ENCODE data around the gene MRTO4.
"Not testable (repeated sequence)": the region's sequence is repeated elsewhere in the genome, so short reads cannot be mapped to it uniquely, and the experiment has no call there.

The MRTO4 gene

GRCh38 chr1:19254416-19254815 is 2.8 kb downstream of the MRTO4 start:
- Histone ChIP-seq H3K4me3 (ENCODE audit: severe bottlenecking) (no peak overlapping the region), H3K4me1 (ENCODE audit: insufficient read depth, poor library complexity, severe bottlenecking) (peaks cover 11% of the 10 kb centered on the region), H3K27me3 (ENCODE audit: insufficient read depth, poor library complexity, severe bottlenecking) (no peaks in the 10 kb centered on the region), H3K36me3 (ENCODE audit: low read depth) (peaks cover 53% of the 10 kb centered on the region), H3K27ac (ENCODE audit: poor library complexity, severe bottlenecking) (no peak overlapping the region), H3K9me3 (ENCODE audit: severe bottlenecking) (no peaks in the 10 kb centered on the region)
- no peak for ATAC-seq (ENCODE audit: low read depth)
- no peak for DNase-seq (ENCODE audit: low spot score)
- TF ChIP-seq CTCF (IDR thresholded peaks at IDR 0.05; ENCODE audit: poor library complexity, severe bottlenecking) = no peak

DNA sequence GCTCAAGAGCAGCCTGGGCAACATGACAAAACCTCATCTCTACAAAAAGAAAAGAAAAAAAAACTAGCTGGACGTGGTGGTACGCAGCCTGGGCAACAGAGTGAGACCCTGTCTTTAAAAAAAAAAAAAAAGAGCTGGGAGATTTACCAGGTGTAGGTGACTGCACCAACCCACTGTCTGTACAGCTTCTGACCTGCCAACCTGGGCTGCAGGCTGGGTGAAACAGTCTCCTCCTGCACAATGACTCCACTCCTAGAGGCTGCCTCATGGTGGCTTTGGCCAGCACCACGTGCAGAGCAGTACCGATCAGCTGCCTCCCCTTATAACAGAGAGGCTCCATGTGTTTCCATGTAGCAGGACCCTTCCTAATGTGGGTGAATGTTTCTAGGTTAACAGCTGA is 3.7 kb downstream of the MRTO4 start:
- no peak for DNase-seq (ENCODE audit: low spot score)
- Histone ChIP-seq H3K27me3 (ENCODE audit: insufficient read depth, poor library complexity, severe bottlenecking) (no peaks in the 10 kb centered on the region), H3K36me3 (ENCODE audit: low read depth) (peaks cover 59% of the 10 kb centered on the region), H3K4me3 (ENCODE audit: severe bottlenecking) (no peak overlapping the region), H3K27ac (ENCODE audit: poor library complexity, severe bottlenecking) (no peak overlapping the region), H3K9me3 (ENCODE audit: severe bottlenecking) (no peaks in the 10 kb centered on the region), H3K4me1 (ENCODE audit: insufficient read depth, poor library complexity, severe bottlenecking) (peaks cover 11% of the 10 kb centered on the region)
- TF ChIP-seq CTCF (IDR thresholded peaks at IDR 0.05; ENCODE audit: poor library complexity, severe bottlenecking) = no peak
- no peak for ATAC-seq (ENCODE audit: low read depth)

DNA sequence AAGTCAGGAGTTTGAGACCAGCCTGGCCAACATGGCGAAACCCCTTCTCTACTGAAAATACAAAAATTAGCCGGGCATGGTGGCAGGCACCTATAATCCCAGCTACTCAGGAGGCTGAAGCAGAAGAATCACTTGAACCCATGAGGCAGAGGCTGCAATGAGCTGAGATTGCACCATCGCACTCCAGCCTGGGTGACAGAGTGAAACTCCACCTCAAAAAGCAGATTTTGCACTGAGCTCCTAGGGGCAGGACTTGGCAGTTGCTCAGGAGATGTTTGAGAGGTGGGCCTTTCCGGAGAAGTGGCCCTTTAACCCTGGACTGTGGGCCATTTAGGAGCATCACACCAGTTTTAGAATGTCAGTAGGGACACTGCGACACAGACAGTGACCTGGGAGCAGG is 4.7 kb downstream of the MRTO4 start:
- not testable (repeated sequence) for ATAC-seq (ENCODE audit: low read depth); DNase-seq (ENCODE audit: low spot score); H3K9me3 ChIP-seq (ENCODE audit: severe bottlenecking); H3K4me1 ChIP-seq (ENCODE audit: insufficient read depth, poor library complexity, severe bottlenecking); H3K27me3 ChIP-seq (ENCODE audit: insufficient read depth, poor library complexity, severe bottlenecking); H3K4me3 ChIP-seq (ENCODE audit: severe bottlenecking); H3K27ac ChIP-seq (ENCODE audit: poor library complexity, severe bottlenecking)
- H3K36me3 ChIP-seq (ENCODE audit: low read depth) = peaks cover 59% of the 10 kb centered on the region

DNA sequence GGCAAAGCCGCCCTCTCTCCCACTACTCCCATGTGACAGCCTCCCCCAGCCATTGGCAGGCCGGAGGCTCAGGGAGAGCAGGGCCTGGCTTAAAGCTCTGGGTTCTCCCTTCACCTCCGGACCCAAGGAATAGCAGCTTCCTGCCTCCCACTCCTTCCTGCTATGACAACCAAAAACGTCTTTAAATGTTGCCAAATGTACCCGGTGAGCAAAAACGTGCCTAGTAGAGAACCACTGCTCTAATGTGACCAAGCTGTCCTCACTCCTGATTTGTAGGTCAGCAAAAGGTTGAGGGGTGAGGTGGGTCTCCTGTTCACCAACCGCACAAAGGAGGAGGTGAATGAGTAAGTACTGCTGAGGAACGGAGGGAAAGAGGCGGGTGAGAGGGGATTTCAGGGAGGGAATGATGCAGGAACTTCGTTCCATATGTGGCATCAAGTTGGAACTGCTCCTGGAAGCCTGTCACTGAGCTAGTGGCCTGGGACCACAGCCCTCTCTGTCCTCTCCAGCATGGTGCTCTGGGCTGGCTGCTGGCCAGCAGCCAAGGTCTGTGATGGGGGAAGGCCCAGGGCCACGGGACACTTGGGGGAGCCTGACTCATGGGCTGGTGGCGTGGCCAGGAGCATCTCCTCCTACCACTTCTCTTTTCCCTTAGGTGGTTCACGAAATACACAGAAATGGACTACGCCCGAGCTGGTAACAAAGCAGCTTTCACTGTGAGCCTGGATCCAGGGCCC is 5.7 kb downstream of the MRTO4 start:
- H3K27ac ChIP-seq (ENCODE audit: poor library complexity, severe bottlenecking) = no peak overlapping the region
- H3K36me3 ChIP-seq (ENCODE audit: low read depth) = peaks cover 59% of the 10 kb centered on the region
- TF ChIP-seq CTCF (IDR thresholded peaks at IDR 0.05; ENCODE audit: poor library complexity, severe bottlenecking) = no peak
- no peaks in the 10 kb centered on the region for H3K9me3 ChIP-seq (ENCODE audit: severe bottlenecking)
- DNase-seq (ENCODE audit: low spot score) (no peak), ATAC-seq (ENCODE audit: low read depth) (no peak)
- H3K27me3 ChIP-seq (ENCODE audit: insufficient read depth, poor library complexity, severe bottlenecking) = no peaks in the 10 kb centered on the region
- H3K4me1 ChIP-seq (ENCODE audit: insufficient read depth, poor library complexity, severe bottlenecking) = peaks cover 10% of the 10 kb centered on the region
- no peak overlapping the region for H3K4me3 ChIP-seq (ENCODE audit: severe bottlenecking)

DNA sequence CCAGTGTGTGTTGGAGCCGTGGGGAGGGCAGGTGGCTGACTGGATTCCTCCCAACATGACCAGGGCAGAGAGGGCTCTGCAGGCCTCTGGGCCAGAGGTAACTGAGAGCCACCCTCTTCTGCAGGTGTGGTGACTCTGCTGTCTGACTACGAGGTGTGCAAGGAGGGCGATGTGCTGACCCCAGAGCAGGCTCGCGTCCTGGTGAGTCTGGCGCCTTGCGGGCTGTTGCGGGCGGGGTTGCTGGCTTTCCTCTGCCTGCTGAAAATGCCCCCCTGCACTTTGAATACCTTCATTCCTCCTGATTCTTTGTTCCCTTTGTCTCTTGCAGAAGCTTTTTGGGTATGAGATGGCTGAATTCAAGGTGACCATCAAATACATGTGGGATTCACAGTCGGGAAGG is 6.7 kb downstream of the MRTO4 start:
- DNase-seq (ENCODE audit: low spot score) = no peak
- H3K36me3 ChIP-seq (ENCODE audit: low read depth) = peaks cover 54% of the 10 kb centered on the region

More for the DNA sequence above, 6.7 kb downstream of the MRTO4 start:
- H3K27ac ChIP-seq (ENCODE audit: poor library complexity, severe bottlenecking) = no peak overlapping the region
- H3K4me3 ChIP-seq (ENCODE audit: severe bottlenecking) = no peak overlapping the region
- no peak for ATAC-seq (ENCODE audit: low read depth)
- no peaks in the 10 kb centered on the region for H3K9me3 ChIP-seq (ENCODE audit: severe bottlenecking)
- H3K27me3 ChIP-seq (ENCODE audit: insufficient read depth, poor library complexity, severe bottlenecking) = no peaks in the 10 kb centered on the region
- H3K4me1 ChIP-seq (ENCODE audit: insufficient read depth, poor library complexity, severe bottlenecking) = peaks cover 3% of the 10 kb centered on the region
- TF ChIP-seq CTCF (IDR thresholded peaks at IDR 0.05; ENCODE audit: poor library complexity, severe bottlenecking) = no peak
